OCI-LY1 (cell line): ENCODE results near the gene ARMC7.

ENCODE experiments used
- H2AFZ ChIP-seq: fragments of 200-600 bp; sonication (generic), shearing (Covaris generic); 2 replicates; pipeline ENCODE4 v1.6.0; 2014; ENCODE audit warnings: antibody characterized with exemption, mild to moderate bottlenecking, low read length
- H3F3A ChIP-seq: fragments of 200-600 bp; sonication (generic), shearing (Covaris generic); 2 replicates; pipeline ENCODE4 v1.6.0; 2014; ENCODE audit warnings: mild to moderate bottlenecking, antibody characterized with exemption, low read length, moderate library complexity; ENCODE audit not compliant: insufficient read depth
- H3K27ac ChIP-seq: fragments of 200-600 bp; sonication (generic); 2 replicates; pipeline ENCODE4 v1.5.1; 2014; ENCODE audit warnings: low read length, mixed run types, mild to moderate bottlenecking, low read depth; ENCODE audit not compliant: poor library complexity, severe bottlenecking
- H3K27me3 ChIP-seq: fragments of 200-600 bp; sonication (generic); 2 replicates; pipeline ENCODE4 v1.6.0; 2014; ENCODE audit warnings: antibody characterized with exemption, mild to moderate bottlenecking, low read length, moderate library complexity; ENCODE audit not compliant: insufficient read depth
- H3K36me3 ChIP-seq: fragments of 200-600 bp; sonication (generic); 2 replicates; pipeline ENCODE4 v1.6.1; 2014; ENCODE audit warnings: mild to moderate bottlenecking, antibody characterized with exemption, low read length, moderate library complexity, mixed read lengths; ENCODE audit not compliant: insufficient read depth
- H3K4me1 ChIP-seq: fragments of 200-600 bp; sonication (generic); 2 replicates; pipeline ENCODE4 v1.5.1; 2014; ENCODE audit warnings: mild to moderate bottlenecking, low read length, moderate library complexity; ENCODE audit not compliant: insufficient read depth, severe bottlenecking
- H3K4me2 ChIP-seq: fragments of 200-600 bp; sonication (generic), shearing (Covaris generic); 2 replicates; pipeline ENCODE4 v1.6.1; 2014; ENCODE audit warnings: low read length
- H3K4me3 ChIP-seq: fragments of 200-600 bp; sonication (generic); 2 replicates; pipeline ENCODE4 v1.5.1; 2014; ENCODE audit warnings: low read length, low read depth, mild to moderate bottlenecking, mixed read lengths; ENCODE audit not compliant: poor library complexity, severe bottlenecking
- H3K79me2 ChIP-seq: fragments of 200-600 bp; shearing (Covaris generic); 2 replicates; pipeline ENCODE4 v1.6.1; 2016; ENCODE audit warnings: mixed run types, low read length, mixed read lengths; ENCODE audit not compliant: insufficient read depth
- H3K9ac ChIP-seq: fragments of 200-600 bp; sonication (generic), shearing (Covaris generic); 2 replicates; pipeline ENCODE4 v1.6.1; 2014; ENCODE audit warnings: mild to moderate bottlenecking, low read length, mixed read lengths
- H3K9me2 ChIP-seq: fragments of 200-600 bp; sonication (generic), shearing (Covaris generic); 2 replicates; pipeline ENCODE4 v1.6.1; 2014; ENCODE audit warnings: low read depth, mild to moderate bottlenecking, low read length, mixed read lengths
- H3K9me3 ChIP-seq: fragments of 200-600 bp; shearing (Covaris generic); 2 replicates; pipeline ENCODE4 v1.6.1; 2014; ENCODE audit warnings: low read length, mixed read lengths
- H4K20me1 ChIP-seq: fragments of 200-600 bp; sonication (generic), shearing (Covaris generic); 2 replicates; pipeline ENCODE4 v1.6.0; 2016; ENCODE audit warnings: mild to moderate bottlenecking, low read length; ENCODE audit not compliant: insufficient read depth
- CTCF ChIP-seq: fragments of 200-600 bp; sonication (generic), shearing (Covaris generic); IDR thresholded peaks from 2 replicates; pipeline ENCODE4 v1.5.1; 2017; ENCODE audit warnings: mild to moderate bottlenecking, antibody characterized with exemption, low read length, moderate library complexity, mixed read lengths
- EZH2 ChIP-seq: fragments of 200-600 bp; sonication (generic), shearing (Covaris generic); IDR thresholded peaks from 2 replicates; pipeline ENCODE4 v1.8.0; 2017; ENCODE audit warnings: borderline replicate concordance, mixed run types, mild to moderate bottlenecking, antibody characterized with exemption, low read length, moderate library complexity, mixed read lengths

The ARMC7 gene

DNA sequence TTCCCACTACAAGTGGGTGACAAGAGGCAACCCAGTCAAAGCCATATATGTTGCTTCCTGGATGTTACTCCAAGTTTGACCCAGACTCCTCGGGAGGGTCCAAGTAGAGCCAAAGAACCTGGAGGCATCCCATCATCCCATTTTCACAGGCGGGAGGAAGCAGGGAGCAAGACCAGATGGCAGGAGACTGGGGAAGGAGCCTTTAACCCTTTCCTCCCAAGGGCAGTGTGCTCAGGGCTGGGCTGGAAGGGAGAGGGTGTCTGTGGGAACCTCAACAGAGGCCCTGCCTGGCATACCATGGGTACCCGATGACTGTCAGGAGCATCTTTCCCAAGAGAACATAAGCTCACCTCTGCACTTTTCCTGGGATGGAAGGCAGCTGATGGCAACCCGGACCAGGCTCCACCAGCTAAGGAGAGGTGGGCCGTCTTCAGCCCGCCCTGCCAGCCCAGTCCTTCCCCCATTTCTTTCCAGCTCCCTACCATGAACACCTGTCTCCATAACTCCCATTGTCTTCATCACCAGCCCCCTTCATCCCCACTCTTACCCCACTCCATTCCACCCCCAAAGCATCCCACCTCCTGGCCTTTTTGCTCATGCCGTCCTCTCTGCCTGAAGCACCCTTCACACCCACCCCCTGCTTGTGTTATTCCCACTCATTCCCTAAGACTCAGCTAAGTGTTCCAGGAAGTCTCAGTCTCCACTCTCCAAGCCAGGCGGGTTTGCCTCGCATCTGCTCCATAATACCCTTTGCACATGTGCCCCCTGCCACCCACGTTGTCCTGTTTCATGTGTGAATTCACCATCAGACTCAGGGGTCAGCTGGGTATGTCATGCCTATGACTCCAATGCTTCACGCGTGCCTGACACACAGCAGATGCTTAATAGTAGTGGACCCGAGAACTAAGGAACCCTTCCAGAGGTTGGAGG lies 27.9 kb upstream of the ARMC7 start:
- H3K9ac ChIP-seq, result no peak overlapping the region
- H3K9me2 ChIP-seq, result no peaks in the 10 kb centered on the region
- peaks cover 12% of the 10 kb centered on the region for H3K27me3 ChIP-seq
- TF ChIP-seq CTCF (no peak), EZH2 (no peak)
- H3K4me2 ChIP-seq, result no peak overlapping the region
- no peak overlapping the region for H2AFZ ChIP-seq
- H4K20me1 ChIP-seq, result no peaks in the 10 kb centered on the region
- H3F3A ChIP-seq, result no peaks in the 10 kb centered on the region
- H3K9me3 ChIP-seq, result no peaks in the 10 kb centered on the region
- H3K27ac ChIP-seq, result no peak overlapping the region
- H3K4me3 ChIP-seq, result no peak overlapping the region
- H3K4me1 ChIP-seq, result peaks cover 19% of the 10 kb centered on the region
- H3K36me3 ChIP-seq, result no peaks in the 10 kb centered on the region
- no peaks in the 10 kb centered on the region for H3K79me2 ChIP-seq

GRCh38 chr17:75082683-75083082 lies 27.1 kb upstream of the ARMC7 start:
- no peak overlapping the region for H3K27ac ChIP-seq
- no peaks in the 10 kb centered on the region for H3F3A ChIP-seq
- no peak overlapping the region for H3K9ac ChIP-seq
- TF ChIP-seq CTCF, result no peak
- no peak for TF ChIP-seq EZH2
- H3K4me3 ChIP-seq, result no peak overlapping the region
- H3K27me3 ChIP-seq, result peaks cover 12% of the 10 kb centered on the region
- no peaks in the 10 kb centered on the region for H4K20me1 ChIP-seq
- H3K79me2 ChIP-seq, result no peaks in the 10 kb centered on the region
- H2AFZ ChIP-seq, result no peak overlapping the region
- H3K9me3 ChIP-seq, result no peaks in the 10 kb centered on the region
- no peaks in the 10 kb centered on the region for H3K9me2 ChIP-seq
- peaks cover 12% of the 10 kb centered on the region for H3K4me1 ChIP-seq
- no peaks in the 10 kb centered on the region for H3K36me3 ChIP-seq
- H3K4me2 ChIP-seq, result no peak overlapping the region

DNA sequence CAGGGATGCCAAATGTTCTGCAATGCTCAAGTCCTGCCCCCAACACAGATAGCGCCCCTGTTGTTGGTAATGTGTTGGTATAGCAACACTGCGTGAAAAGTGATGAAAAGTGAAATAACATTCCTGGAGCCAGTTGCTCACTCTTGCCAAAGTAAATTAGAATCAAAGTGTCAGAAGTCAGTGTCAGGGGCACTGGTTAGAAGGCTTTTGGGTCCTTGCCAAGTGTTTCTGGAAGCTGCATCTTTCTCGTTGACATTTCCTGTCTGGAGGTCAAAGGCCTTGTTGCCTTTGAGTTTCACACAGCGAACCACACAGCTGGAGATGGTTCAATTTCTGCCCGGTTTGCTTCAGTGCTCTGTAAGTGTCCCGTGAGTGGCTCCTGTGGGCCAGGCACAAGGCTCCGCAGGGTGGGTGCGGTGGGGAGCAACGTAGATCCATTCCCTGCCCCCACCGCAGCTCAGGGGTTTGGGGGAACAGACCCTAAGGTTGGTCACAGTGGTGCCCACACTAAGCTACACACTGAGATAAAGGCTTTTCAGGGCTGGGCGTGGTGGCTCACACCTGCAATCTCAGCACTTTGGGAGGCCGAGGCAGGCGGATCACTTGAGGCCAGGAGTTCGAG lies 25.6 kb upstream of the ARMC7 start:
- Histone ChIP-seq H3F3A (no peaks in the 10 kb centered on the region), H3K4me1 (peaks cover 7% of the 10 kb centered on the region), H3K27me3 (peaks cover 15% of the 10 kb centered on the region), H3K27ac (no peak overlapping the region), H3K9me2 (no peaks in the 10 kb centered on the region), H3K9ac (no peak overlapping the region), H3K36me3 (no peaks in the 10 kb centered on the region), H2AFZ (no peak overlapping the region), H3K4me2 (0 out of 2 replicates have a peak overlapping the region, but pooled peaks have one; percentile 23), H3K79me2 (no peaks in the 10 kb centered on the region), H3K4me3 (no peak overlapping the region), H3K9me3 (no peaks in the 10 kb centered on the region), H4K20me1 (no peaks in the 10 kb centered on the region)
- TF ChIP-seq CTCF, result no peak
- TF ChIP-seq EZH2, result no peak
